HEK293T (cell line): ENCODE measurements around the gene PLTP.

Experiments
- CTCF ChIA-PET: fragments of 350-600 bp; formaldehyde crosslinking; extraction: SDS; loops from one replicate; lab custom pipeline; 2021; ENCODE audit warnings: antibody characterized with exemption, inconsistent platforms; lab: Yijun Ruan, JAX
- POLR2A ChIA-PET: fragments of 350-600 bp; formaldehyde crosslinking; extraction: SDS; loops from one replicate; lab custom pipeline; 2020; ENCODE audit warnings: antibody characterized with exemption, inconsistent platforms; lab: Yijun Ruan, JAX
- DNase-seq: peaks from one replicate; pipeline ENCODE4 v3.0.0; 2012; ENCODE audit warnings: mixed read lengths; ENCODE audit errors: extremely low spot score
- ARNT ChIP-seq: fragments of 450-650 bp; IDR thresholded peaks from 2 replicates; pipeline ENCODE4 v1.6.1; 2017; ENCODE audit warnings: mild to moderate bottlenecking
- BHLHE40 ChIP-seq: fragments of 450-650 bp; IDR thresholded peaks from 2 replicates; pipeline ENCODE4 v1.6.1; 2016; ENCODE audit warnings: mild to moderate bottlenecking, moderate library complexity, borderline replicate concordance
- CTBP1 ChIP-seq: fragments of 450-650 bp; IDR thresholded peaks from 2 replicates; pipeline ENCODE4 v1.6.1; 2016; ENCODE audit warnings: borderline replicate concordance
- ELF4 ChIP-seq: fragments of 450-650 bp; IDR thresholded peaks from 2 replicates; pipeline ENCODE4 v1.6.1; 2017; ENCODE audit warnings: antibody characterized with exemption
- FOXA1 ChIP-seq: fragments of 450-650 bp; IDR thresholded peaks from 2 replicates; pipeline ENCODE4 v1.6.1; 2016; ENCODE audit warnings: mild to moderate bottlenecking
- FOXK2 ChIP-seq: fragments of 450-650 bp; IDR thresholded peaks from 2 replicates; pipeline ENCODE4 v1.6.1; 2016; ENCODE audit warnings: mild to moderate bottlenecking
- FOXM1 ChIP-seq: fragments of 450-650 bp; IDR thresholded peaks from 2 replicates; pipeline ENCODE4 v1.6.1; 2017; ENCODE audit warnings: mild to moderate bottlenecking, borderline replicate concordance
- HDGF ChIP-seq: fragments of 450-650 bp; IDR thresholded peaks from 2 replicates; pipeline ENCODE4 v1.6.1; 2017; ENCODE audit warnings: antibody characterized with exemption, borderline replicate concordance
- L3MBTL2 ChIP-seq: fragments of 450-650 bp; conservative IDR thresholded peaks from 2 replicates; pipeline ENCODE4 v1.6.1; 2016; ENCODE audit warnings: mild to moderate bottlenecking
- LEF1 ChIP-seq: fragments of 450-650 bp; IDR thresholded peaks from 2 replicates; pipeline ENCODE4 v1.6.1; 2017; ENCODE audit warnings: mild to moderate bottlenecking, borderline replicate concordance
- NFRKB ChIP-seq: fragments of 450-650 bp; IDR thresholded peaks from 2 replicates; pipeline ENCODE4 v1.6.1; 2016; ENCODE audit warnings: mild to moderate bottlenecking, moderate library complexity
- PKNOX1 ChIP-seq: fragments of 450-650 bp; IDR thresholded peaks from 2 replicates; pipeline ENCODE4 v1.6.1; 2016
- SP1 ChIP-seq: fragments of 450-650 bp; IDR thresholded peaks from 2 replicates; pipeline ENCODE4 v1.6.1; 2017
- SUZ12 ChIP-seq: fragments of 450-650 bp; IDR thresholded peaks from 2 replicates; pipeline ENCODE4 v1.6.1; 2016; ENCODE audit warnings: mild to moderate bottlenecking
- TARDBP ChIP-seq: fragments of 450-650 bp; IDR thresholded peaks from 2 replicates; pipeline ENCODE4 v1.6.1; 2016
- ZNF384 ChIP-seq: fragments of 450-650 bp; IDR thresholded peaks from 2 replicates; pipeline ENCODE4 v1.6.1; 2016

The PLTP gene

GRCh38 chr20:45918182-45918737 is 6.3 kb upstream of the PLTP start:
- DNase-seq: no peak
- ChIA-PET POLR2A (interaction anchor here (2.8 to 3.0 kb wide), 2 partner anchors 16 kb away, joined by 11 to 19 read pairs; partner anchors contain the start of gene PCIF1), CTCF (no interaction called here)
- TF ChIP-seq SP1 (no peak), SUZ12 (no peak), CTBP1 (no peak), HDGF (no peak), BHLHE40 (no peak), FOXK2 (no peak)

DNA sequence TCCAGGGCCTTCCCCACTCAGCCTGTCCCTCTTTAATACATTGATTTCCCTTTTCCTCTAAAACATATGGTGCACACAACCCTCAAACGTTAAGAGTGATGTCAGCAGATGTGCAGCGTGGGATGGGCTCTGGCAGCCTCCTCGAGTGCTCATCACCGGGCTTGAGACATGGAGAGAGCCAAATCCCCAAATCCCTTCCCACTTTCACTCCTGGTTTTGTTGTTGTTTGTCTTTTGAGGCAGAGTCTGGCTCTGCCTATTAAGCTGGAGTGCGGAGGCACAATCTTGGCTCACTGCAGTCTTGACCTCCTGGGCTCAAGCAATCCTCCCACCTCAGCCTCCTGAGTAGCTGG is 5.8 kb upstream of the PLTP start:
- ChIA-PET POLR2A (interaction anchor here (3.0 kb wide), 1 partner anchor 17 kb away, joined by 11 read pairs; the partner anchor contains the start of gene PCIF1), CTCF (no interaction called here)
- DNase-seq: no peak
- TF ChIP-seq BHLHE40 (no peak), ARNT (no peak), LEF1 (no peak), CTBP1 (no peak), ZNF384 (no peak), FOXK2 (no peak), SUZ12 (no peak), FOXA1 (no peak)

DNA sequence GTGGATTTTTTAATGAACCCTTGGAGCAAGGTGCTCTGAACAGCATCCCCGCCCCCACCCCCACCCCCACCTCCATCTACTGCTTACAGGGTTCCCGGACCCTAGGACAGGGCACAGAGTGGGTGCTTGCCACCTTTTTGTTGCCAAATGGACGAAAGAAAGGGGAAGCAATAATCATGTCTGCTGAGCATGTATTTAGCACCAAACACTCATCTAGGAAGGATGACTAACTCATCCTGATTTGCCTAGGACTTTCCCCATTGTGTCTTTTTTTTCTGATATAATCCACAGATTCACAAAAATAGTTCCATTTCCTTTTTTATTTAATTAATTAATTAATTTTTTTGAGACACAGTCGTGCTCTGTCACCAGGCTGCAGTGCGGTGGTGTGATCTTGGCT is 1.2 kb upstream of the PLTP start:
- no peak for DNase-seq
- TF ChIP-seq SUZ12 (no peak), PKNOX1 (no peak), HDGF (no peak), FOXK2 (no peak), L3MBTL2 (no peak), LEF1 (no peak), TARDBP (no peak), ZNF384 (no peak), BHLHE40 (no peak), NFRKB (no peak), FOXM1 (no peak), FOXA1 (no peak), ARNT (no peak), ELF4 (no peak)
- CTCF ChIA-PET: no interaction called here
- POLR2A ChIA-PET: no interaction called here

- POLR2A ChIA-PET: no interaction called here
- CTCF ChIA-PET: no interaction called here
- TF ChIP-seq PKNOX1 (no peak), L3MBTL2 (no peak), FOXA1 (no peak), BHLHE40 (no peak), NFRKB (no peak), SUZ12 (no peak), ELF4 (no peak)
- DNase-seq: no peak
These were observed 358 bp upstream of the PLTP start for GRCh38 chr20:45912344-45912682.

DNA sequence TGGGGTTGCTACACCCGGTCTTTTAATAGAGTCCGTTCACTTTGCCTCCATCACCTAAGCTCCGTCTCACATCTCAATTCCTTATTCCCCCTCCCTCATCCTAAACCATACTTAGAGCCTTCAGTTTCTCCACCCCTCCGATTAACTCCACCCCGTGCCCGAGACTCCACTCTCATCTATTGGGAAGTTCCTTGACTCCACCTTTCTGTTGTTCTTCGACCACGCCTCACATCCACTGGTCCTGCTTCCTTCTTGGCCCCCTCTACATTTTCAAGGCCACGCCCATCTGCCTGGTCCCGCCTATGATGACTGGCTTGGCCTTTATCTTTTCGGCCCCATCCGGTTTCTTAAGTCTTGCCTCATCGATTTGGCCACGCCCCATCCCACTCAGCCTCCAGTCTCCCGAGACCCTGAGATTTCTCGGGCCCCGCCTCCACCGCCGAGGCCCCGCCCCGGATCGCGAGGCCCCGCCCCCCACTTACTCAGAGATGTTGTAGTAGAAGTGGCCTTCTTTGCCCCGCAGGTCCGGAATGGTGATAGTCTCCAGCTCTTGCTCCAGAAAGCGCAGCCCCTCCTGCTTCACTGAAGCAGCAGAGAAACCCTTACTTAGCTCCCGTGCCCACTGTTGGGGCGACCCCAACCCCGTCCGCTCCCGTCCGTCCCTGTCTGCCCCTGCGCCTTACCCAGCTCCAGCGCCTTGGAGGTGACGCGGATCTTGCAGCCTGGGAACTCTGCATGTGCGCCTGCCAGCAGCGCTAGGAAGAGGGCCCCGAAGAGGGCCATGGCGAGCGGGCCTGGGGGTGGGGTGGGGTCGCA is 1.1 kb downstream of the PLTP start:
- DNase-seq: peak; percentile 99
- TF ChIP-seq TARDBP (no peak), PKNOX1 (peak; percentile 79), HDGF (0 out of 2 replicates have a peak, but pooled peaks have one; percentile 24)
- POLR2A ChIA-PET: interaction anchor here (0.6 to 1.6 kb wide), 7 partner anchors 9 to 54 kb away, joined by 3 to 6 read pairs (median 3); partner anchors contain the start of genes ACOT8, PCIF1 and ZSWIM3
- CTCF ChIA-PET: no interaction called here

- TF ChIP-seq TARDBP (no peak), PKNOX1 (no peak), HDGF (no peak), SUZ12 (no peak), SP1 (no peak), ZNF384 (no peak), BHLHE40 (no peak), ARNT (no peak), FOXM1 (no peak), ELF4 (no peak), L3MBTL2 (no peak), CTBP1 (no peak), NFRKB (no peak), FOXK2 (no peak), LEF1 (no peak), FOXA1 (no peak)
- no peak for DNase-seq
- CTCF ChIA-PET: no interaction called here
- POLR2A ChIA-PET: interaction anchor here (0.7 to 1.6 kb wide), 7 partner anchors 15 to 53 kb away, joined by 3 to 6 read pairs (median 3); partner anchors contain the start of genes ACOT8, CTSA and ZSWIM3
These were observed 1.9 kb downstream of the PLTP start for GRCh38 chr20:45909817-45910669.
